ENCODE data around the gene ANGPTL8. TPM values are rescaled to one million over a fixed set of nuclear protein-coding genes. Genes with fewer than 3 reads are reported as not detected.

ANGPTL8 gene
- total RNA-seq, 1 donor from 2014 or later = not detected

DNA sequence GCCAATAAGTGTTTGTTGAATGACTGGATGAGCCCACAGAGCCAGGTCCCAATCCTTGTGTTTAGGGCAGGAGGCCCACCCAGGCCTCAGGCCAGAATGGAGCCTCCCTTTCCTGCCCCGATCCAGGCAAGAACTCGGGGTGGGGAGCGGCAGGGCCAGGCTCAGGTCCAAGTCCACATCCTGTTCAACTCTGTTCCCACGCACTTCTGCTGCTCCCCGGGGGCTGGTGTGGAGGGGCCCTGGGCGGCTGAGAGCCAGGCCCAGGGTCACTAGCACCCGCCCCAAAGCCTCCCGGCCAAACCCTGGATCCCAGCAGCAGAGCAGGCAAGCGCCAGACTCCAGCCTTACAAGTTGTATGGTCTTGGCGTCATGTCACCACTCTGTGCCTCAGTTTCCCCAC lies 8.0 kb downstream of the ANGPTL8 start:
- Mint-ChIP-seq H3K27ac (no peak overlapping the region), H3K36me3 (peaks cover 8% of the 10 kb centered on the region), H3K9me3 (no peaks in the 10 kb centered on the region), H3K4me1 (ENCODE audit: unreplicated experiment) (peaks cover 10% of the 10 kb centered on the region), H3K27me3 (no peaks in the 10 kb centered on the region), H3K4me3 (no peak overlapping the region)
- TF ChIP-seq, protein P1, sequence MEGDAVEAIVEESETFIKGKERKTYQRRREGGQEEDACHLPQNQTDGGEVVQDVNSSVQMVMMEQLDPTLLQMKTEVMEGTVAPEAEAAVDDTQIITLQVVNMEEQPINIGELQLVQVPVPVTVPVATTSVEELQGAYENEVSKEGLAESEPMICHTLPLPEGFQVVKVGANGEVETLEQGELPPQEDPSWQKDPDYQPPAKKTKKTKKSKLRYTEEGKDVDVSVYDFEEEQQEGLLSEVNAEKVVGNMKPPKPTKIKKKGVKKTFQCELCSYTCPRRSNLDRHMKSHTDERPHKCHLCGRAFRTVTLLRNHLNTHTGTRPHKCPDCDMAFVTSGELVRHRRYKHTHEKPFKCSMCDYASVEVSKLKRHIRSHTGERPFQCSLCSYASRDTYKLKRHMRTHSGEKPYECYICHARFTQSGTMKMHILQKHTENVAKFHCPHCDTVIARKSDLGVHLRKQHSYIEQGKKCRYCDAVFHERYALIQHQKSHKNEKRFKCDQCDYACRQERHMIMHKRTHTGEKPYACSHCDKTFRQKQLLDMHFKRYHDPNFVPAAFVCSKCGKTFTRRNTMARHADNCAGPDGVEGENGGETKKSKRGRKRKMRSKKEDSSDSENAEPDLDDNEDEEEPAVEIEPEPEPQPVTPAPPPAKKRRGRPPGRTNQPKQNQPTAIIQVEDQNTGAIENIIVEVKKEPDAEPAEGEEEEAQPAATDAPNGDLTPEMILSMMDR (conservative IDR thresholded peaks at IDR 0.05) = no peak
- DNase-seq (ENCODE audit: extremely low spot score, unreplicated experiment) = no peak

DNA sequence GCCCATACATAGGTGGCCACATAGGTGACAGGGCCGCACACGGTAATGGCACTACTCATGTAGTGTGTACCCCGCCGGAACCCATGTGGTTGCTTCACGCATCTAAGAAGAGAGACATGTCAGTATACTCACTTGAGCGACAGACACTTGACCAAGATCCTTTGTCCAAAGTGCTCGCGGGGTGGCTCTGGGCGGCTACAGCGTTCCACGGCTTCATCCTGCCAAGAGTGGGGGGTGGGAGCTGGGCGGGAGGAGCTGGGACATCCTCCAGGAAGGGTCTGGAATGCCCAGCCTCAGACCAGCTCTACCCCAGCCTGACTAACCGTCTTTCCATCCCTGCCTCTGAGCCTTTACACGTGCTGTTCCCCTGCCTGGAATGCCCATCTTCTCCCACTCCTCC lies 8.5 kb downstream of the ANGPTL8 start:
- DNase-seq (ENCODE audit: extremely low spot score, unreplicated experiment) = no peak
- Mint-ChIP-seq H3K4me1 (ENCODE audit: unreplicated experiment) (peaks cover 6% of the 10 kb centered on the region), H3K27ac (no peak overlapping the region), H3K4me3 (no peak overlapping the region), H3K27me3 (no peaks in the 10 kb centered on the region), H3K36me3 (peaks cover 8% of the 10 kb centered on the region), H3K9me3 (no peaks in the 10 kb centered on the region)
- TF ChIP-seq, protein P1 (conservative IDR thresholded peaks at IDR 0.05) = no peak

DNA sequence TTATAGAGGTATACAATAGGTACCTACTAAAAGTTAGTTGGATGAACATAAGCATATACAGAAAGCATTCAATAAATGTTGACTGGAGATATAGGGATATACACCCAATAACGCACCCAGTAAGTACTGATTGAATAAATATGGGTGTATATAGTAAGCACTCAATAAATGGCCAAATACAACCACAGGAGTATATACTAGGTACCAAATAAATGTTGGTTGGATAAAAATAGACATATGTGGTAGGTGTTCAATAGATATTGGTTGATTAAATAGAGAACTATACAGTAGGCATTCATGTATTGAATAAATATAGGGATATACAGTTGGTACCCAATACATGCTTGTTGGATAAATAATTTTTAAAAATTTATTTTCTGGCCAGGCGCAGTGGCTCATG lies 9.4 kb downstream of the ANGPTL8 start:
- peaks cover under 1% of the 10 kb centered on the region for H3K4me1 Mint-ChIP-seq (ENCODE audit: unreplicated experiment)
- H3K4me3 Mint-ChIP-seq = no peak overlapping the region
- H3K9me3 Mint-ChIP-seq = no peaks in the 10 kb centered on the region
- H3K36me3 Mint-ChIP-seq = peaks cover 8% of the 10 kb centered on the region
- TF ChIP-seq, protein P1 (conservative IDR thresholded peaks at IDR 0.05) = no peak
- no peak overlapping the region for H3K27ac Mint-ChIP-seq
- DNase-seq (ENCODE audit: extremely low spot score, unreplicated experiment) = no peak
- H3K27me3 Mint-ChIP-seq = no peaks in the 10 kb centered on the region

DNA sequence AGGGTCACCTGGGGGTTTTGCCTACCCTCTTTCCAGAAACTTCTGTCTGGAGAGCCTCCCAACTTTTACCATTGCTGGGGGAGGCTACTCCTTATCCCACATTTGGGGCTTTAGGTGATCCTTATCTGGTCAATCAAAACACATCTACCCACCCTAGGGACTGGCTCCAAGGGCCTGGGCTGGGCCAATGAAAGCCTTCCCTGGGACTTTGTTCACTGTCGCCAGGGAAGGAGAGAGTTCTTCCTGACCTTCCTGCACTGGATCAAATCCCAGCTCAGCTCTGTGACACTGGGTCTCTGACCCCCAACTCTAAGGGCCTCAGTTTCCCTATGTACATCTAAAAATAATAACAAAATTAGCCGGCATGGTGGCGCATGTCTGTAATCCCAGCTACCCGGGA lies 11.8 kb downstream of the ANGPTL8 start:
- peaks cover 8% of the 10 kb centered on the region for H3K36me3 Mint-ChIP-seq
- H3K4me3 Mint-ChIP-seq = no peak overlapping the region
- H3K4me1 Mint-ChIP-seq (ENCODE audit: unreplicated experiment) = no peaks in the 10 kb centered on the region
- H3K9me3 Mint-ChIP-seq = no peaks in the 10 kb centered on the region
- DNase-seq (ENCODE audit: extremely low spot score, unreplicated experiment) = no peak
- no peak overlapping the region for H3K27ac Mint-ChIP-seq
- no peaks in the 10 kb centered on the region for H3K27me3 Mint-ChIP-seq
- TF ChIP-seq, protein P1 (conservative IDR thresholded peaks at IDR 0.05) = no peak

DNA sequence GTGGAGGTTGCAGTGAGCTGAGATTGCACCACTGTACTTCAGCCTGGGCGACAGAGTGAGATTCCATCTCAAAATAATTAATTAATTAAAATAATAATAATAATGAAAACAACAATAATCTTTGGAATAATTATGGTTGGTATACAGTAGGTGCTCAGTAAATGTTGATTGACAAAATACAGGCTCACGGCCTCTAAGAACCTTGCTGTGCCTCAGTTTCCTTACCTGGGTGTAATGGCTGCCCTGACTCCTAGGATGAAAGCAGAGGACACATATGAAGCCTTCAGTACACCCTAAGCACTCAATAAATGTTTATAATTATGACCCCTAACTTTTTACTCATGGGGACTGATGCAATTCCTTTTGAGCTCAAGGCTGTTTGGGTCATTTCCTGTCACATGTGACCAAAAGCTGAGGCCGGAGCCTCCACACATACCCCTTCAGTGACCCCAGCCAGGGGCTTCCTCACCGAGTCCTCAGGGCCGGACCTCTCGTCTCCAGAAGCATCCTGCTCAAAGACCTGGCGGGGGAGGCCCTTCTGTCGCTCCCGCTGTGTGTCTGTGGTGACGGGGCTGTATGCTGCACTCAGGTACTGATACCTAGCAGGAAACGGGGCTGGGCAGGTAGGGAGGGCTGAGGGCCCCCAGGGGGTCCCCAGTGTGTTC lies 12.4 kb downstream of the ANGPTL8 start:
- DNase-seq (ENCODE audit: extremely low spot score, unreplicated experiment) = no peak
- H3K4me3 Mint-ChIP-seq = no peak overlapping the region
- H3K27ac Mint-ChIP-seq = no peak overlapping the region
- TF ChIP-seq, protein P1 (conservative IDR thresholded peaks at IDR 0.05) = no peak
- H3K9me3 Mint-ChIP-seq = no peaks in the 10 kb centered on the region
- H3K4me1 Mint-ChIP-seq (ENCODE audit: unreplicated experiment) = no peaks in the 10 kb centered on the region
- no peaks in the 10 kb centered on the region for H3K27me3 Mint-ChIP-seq
- peaks cover 8% of the 10 kb centered on the region for H3K36me3 Mint-ChIP-seq
